Measurements from ENCODE around the gene ELK3. TPM values are rescaled to one million over a fixed set of nuclear protein-coding genes. Genes with fewer than 3 reads are reported as not detected.

ELK3 gene
- total and polyA plus RNA-seq, 2 experiments from 2014 or later: 5.5 to 8.3 TPM

GRCh38 chr12:96244826-96245225, 50.7 kb downstream of the ELK3 start:
- Mint-ChIP-seq H3K36me3 (ENCODE audit: low read depth) (peaks cover 12% of the 10 kb centered on the region), H3K4me1 (peaks cover 4% of the 10 kb centered on the region; the same call in 2 of the 3 replicates), H3K27me3 (ENCODE audit: insufficient read depth, low read depth, poor library complexity) (peaks cover 6% of the 10 kb centered on the region), H3K9me3 (no peaks in the 10 kb centered on the region), H3K27ac (no peak overlapping the region), H3K4me3 (no peak overlapping the region)
- Histone ChIP-seq H3K27ac (ENCODE audit: low read depth) (no peak overlapping the region), H3K9me2 (ENCODE audit: insufficient read depth) (no peaks in the 10 kb centered on the region), H3K4me2 (no peak overlapping the region), H3K27me3 (ENCODE audit: insufficient read depth) (no peaks in the 10 kb centered on the region), H3K4me1 (ENCODE audit: insufficient read depth) (no peaks in the 10 kb centered on the region), H3F3A (replicated peaks; ENCODE audit: low read depth) (no peaks in the 10 kb centered on the region), H3K79me2 (replicated peaks; ENCODE audit: insufficient read depth) (no peaks in the 10 kb centered on the region), H4K20me1 (replicated peaks; ENCODE audit: insufficient read depth) (0 out of 2 replicates have a peak, but pooled peaks cover 4% of the 10 kb centered on the region), H3K4me3 (no peak overlapping the region), H2AFZ (no peak overlapping the region), H3K36me3 (ENCODE audit: insufficient read depth) (no peaks in the 10 kb centered on the region)
- DNase-seq (ENCODE audit: low spot score) (no peak), ATAC-seq (no peak)
- TF ChIP-seq STAT1 (IDR thresholded peaks at IDR 0.05; ENCODE audit: unreplicated experiment) (no peak), ZNF462 (CRISPR knock-in tag; IDR thresholded peaks at IDR 0.05) (no peak), NANOG (IDR thresholded peaks at IDR 0.05; ENCODE audit: borderline replicate concordance) (no peak), POLR2AphosphoS5 (IDR thresholded peaks at IDR 0.05; ENCODE audit: low read depth) (no peak), ZNF114 (CRISPR knock-in tag; IDR thresholded peaks at IDR 0.05) (no peak), CREB1 (CRISPR knock-in tag; IDR thresholded peaks at IDR 0.05; ENCODE audit: low read depth) (no peak), REST (IDR thresholded peaks at IDR 0.05; ENCODE audit: unreplicated experiment) (no peak), EZH2phosphoT487 (IDR thresholded peaks at IDR 0.05; ENCODE audit: unreplicated experiment) (no peak), ETS1 (IDR thresholded peaks at IDR 0.05) (no peak), EZH2 (IDR thresholded peaks at IDR 0.05; ENCODE audit: low read depth, unreplicated experiment) (no peak), CTCF (conservative IDR thresholded peaks at IDR 0.05; ENCODE audit: low read depth in 2 of 2) (no peak), ZNF331 (CRISPR knock-in tag; IDR thresholded peaks at IDR 0.05; ENCODE audit: low read depth) (no peak), JUNB (IDR thresholded peaks at IDR 0.05; ENCODE audit: unreplicated experiment) (no peak)

All from GM23338 (cell line).